ENCODE results near the gene TKTL1.

GRCh38 chrX:154372612-154373022 is 77.0 kb downstream of the TKTL1 start:
- TF ChIP-seq, protein P1, sequence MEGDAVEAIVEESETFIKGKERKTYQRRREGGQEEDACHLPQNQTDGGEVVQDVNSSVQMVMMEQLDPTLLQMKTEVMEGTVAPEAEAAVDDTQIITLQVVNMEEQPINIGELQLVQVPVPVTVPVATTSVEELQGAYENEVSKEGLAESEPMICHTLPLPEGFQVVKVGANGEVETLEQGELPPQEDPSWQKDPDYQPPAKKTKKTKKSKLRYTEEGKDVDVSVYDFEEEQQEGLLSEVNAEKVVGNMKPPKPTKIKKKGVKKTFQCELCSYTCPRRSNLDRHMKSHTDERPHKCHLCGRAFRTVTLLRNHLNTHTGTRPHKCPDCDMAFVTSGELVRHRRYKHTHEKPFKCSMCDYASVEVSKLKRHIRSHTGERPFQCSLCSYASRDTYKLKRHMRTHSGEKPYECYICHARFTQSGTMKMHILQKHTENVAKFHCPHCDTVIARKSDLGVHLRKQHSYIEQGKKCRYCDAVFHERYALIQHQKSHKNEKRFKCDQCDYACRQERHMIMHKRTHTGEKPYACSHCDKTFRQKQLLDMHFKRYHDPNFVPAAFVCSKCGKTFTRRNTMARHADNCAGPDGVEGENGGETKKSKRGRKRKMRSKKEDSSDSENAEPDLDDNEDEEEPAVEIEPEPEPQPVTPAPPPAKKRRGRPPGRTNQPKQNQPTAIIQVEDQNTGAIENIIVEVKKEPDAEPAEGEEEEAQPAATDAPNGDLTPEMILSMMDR (IDR thresholded peaks at IDR 0.05): no peak
- TF ChIP-seq POLR2A (IDR thresholded peaks at IDR 0.05): no peak

Data from heart left ventricle (tissue), 13 donors.